Cerebellar nuclear complex (tissue), 1 donor: ENCODE results near the gene LCA5.
"Not testable (repeated sequence)": the region's sequence is repeated elsewhere in the genome, so short reads cannot be mapped to it uniquely, and the experiment has no call there.

Experiments
- DNase-seq, 2 experiments: peaks; one replicate each; lab custom pipeline; 2025; lab: John Stamatoyannopoulos, UW

The LCA5 gene

GRCh38 chr6:79467716-79468115 is 69.5 kb downstream of the LCA5 start:
- DNase-seq = no peak

- DNase-seq = no peak
Measured at GRCh38 chr6:79466207-79466834, 70.9 kb downstream of the LCA5 start.

- DNase-seq = no peak
Measured at GRCh38 chr6:79465381-79465780, 71.8 kb downstream of the LCA5 start.

- no peak for DNase-seq
Measured at GRCh38 chr6:79463621-79464050, 73.6 kb downstream of the LCA5 start.

- DNase-seq = no peak
Measured at GRCh38 chr6:79461205-79461604, 76.0 kb downstream of the LCA5 start.

GRCh38 chr6:79455446-79455845 is 81.8 kb downstream of the LCA5 start:
- no peak for DNase-seq

- DNase-seq = no peak
Measured at GRCh38 chr6:79453558-79454042, 83.6 kb downstream of the LCA5 start.

GRCh38 chr6:79450984-79451383 is 86.2 kb downstream of the LCA5 start:
- DNase-seq = no peak

- DNase-seq = no peak
Measured at GRCh38 chr6:79446006-79446405, 91.2 kb downstream of the LCA5 start.

- DNase-seq = not testable (repeated sequence)
Measured at GRCh38 chr6:79443876-79444275, 93.4 kb downstream of the LCA5 start.

GRCh38 chr6:79441192-79441591 is 96.0 kb downstream of the LCA5 start:
- no peak for DNase-seq

- DNase-seq = no peak
Measured at GRCh38 chr6:79440598-79440997, 96.6 kb downstream of the LCA5 start.

- no peak for DNase-seq
Measured at GRCh38 chr6:79438030-79438429, 99.2 kb downstream of the LCA5 start.

GRCh38 chr6:79436241-79436640 is 101.0 kb downstream of the LCA5 start:
- DNase-seq = no peak

GRCh38 chr6:79435746-79436145 is 101.5 kb downstream of the LCA5 start:
- DNase-seq = no peak
